Thoracic aorta (tissue), 2 donors: ENCODE measurements around the gene EGFLAM. TPM values are rescaled to one million over a fixed set of nuclear protein-coding genes. Genes with fewer than 3 reads are reported as not detected.

ENCODE experiments used
- ATAC-seq: fragments of 150-250 bp; one replicate; pipeline ENCODE4 v1.8.0; 2017; ENCODE audit warnings: low read depth; ENCODE audit not compliant: insufficient number of reproducible peaks, low FRiP score
- DNase-seq: peaks from one replicate; pipeline ENCODE4 v3.0.0-alpha.2; 2020; ENCODE audit warnings: low spot score
- H3K27ac ChIP-seq, 2 donors: fragments of 200-600 bp; sonication (generic); 1 replicate in 1 of 2; 2 replicates in 1 of 2; pipeline ENCODE4 v1.5.1; 2016; ENCODE audit warnings: mild to moderate bottlenecking in 2 of 2, moderate library complexity in 2 of 2
- H3K27me3 ChIP-seq: fragments of 200-600 bp; sonication (generic); replicated peaks from 2 replicates; pipeline ENCODE4 v1.6.0; 2016; ENCODE audit warnings: mild to moderate bottlenecking; ENCODE audit not compliant: insufficient read depth
- H3K36me3 ChIP-seq: fragments of 200-600 bp; sonication (generic); one replicate; pipeline ENCODE4 v1.5.1; 2016
- H3K4me1 ChIP-seq, 2 donors: fragments of 200-600 bp; sonication (generic); 1 replicate in 1 of 2; 2 replicates in 1 of 2; pipeline versions ENCODE4 v1.5.1 to v1.6.0; 2016; ENCODE audit warnings: low read depth in 2 of 2, mild to moderate bottlenecking in 1 of 2; ENCODE audit not compliant: control insufficient read depth in 1 of 2
- H3K4me3 ChIP-seq: fragments of 200-600 bp; sonication (generic); 2 replicates; pipeline ENCODE4 v1.5.1; 2016; ENCODE audit warnings: mild to moderate bottlenecking
- H3K9me3 ChIP-seq: fragments of 200-600 bp; sonication (generic); 2 replicates; pipeline ENCODE4 v1.5.1; 2016
- total RNA-seq, 2 donors: library from RNA; depleted of rRNA; stranded (reverse); fragments of >200 nt; gene quantifications; one replicate each; pipeline versions ENCODE4 v1.1.0 to v1.2.3, GENCODE V29; 2016
- TF ChIP-seq, protein P1 (sequence below): fragments of 200-600 bp; sonication (generic); IDR thresholded peaks from one replicate; pipeline ENCODE4 v1.5.1; 2019; ENCODE audit warnings: antibody characterized with exemption

EGFLAM gene
- total RNA-seq, 2 donors from 2014 or later, result 10.7 to 23.4 TPM

DNA sequence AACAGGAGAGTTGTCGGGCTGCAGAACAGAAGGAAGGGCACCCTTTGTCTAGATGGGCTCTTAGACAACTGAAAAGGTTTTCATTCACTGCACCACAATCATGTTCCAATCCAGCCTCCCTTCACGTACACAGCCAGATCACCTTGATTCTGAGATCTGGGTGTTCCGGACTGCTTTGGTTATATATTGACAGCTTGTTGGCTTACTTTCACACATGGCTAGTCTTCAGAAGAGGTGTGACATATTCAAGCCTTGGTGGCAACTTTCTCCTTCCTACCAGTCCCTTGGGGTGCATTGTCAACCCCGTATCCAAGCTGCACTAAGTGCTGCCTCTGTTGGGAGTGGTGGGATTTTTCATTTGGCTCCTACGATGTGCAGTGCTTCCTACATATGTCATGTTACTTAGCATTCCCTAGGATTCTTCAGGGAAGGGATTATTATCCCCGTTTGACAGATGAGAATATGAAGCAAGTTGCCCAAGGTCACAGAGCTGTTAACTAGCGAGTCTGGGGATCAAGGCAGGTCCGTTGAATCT lies 197.5 kb downstream of the EGFLAM start:
- TF ChIP-seq, protein P1, sequence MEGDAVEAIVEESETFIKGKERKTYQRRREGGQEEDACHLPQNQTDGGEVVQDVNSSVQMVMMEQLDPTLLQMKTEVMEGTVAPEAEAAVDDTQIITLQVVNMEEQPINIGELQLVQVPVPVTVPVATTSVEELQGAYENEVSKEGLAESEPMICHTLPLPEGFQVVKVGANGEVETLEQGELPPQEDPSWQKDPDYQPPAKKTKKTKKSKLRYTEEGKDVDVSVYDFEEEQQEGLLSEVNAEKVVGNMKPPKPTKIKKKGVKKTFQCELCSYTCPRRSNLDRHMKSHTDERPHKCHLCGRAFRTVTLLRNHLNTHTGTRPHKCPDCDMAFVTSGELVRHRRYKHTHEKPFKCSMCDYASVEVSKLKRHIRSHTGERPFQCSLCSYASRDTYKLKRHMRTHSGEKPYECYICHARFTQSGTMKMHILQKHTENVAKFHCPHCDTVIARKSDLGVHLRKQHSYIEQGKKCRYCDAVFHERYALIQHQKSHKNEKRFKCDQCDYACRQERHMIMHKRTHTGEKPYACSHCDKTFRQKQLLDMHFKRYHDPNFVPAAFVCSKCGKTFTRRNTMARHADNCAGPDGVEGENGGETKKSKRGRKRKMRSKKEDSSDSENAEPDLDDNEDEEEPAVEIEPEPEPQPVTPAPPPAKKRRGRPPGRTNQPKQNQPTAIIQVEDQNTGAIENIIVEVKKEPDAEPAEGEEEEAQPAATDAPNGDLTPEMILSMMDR, result no peak
- ATAC-seq (no peak), DNase-seq (no peak)
- Histone ChIP-seq H3K9me3 (no peaks in the 10 kb centered on the region), H3K4me1 (no peaks in the 10 kb centered on the region), H3K36me3 (no peaks in the 10 kb centered on the region), H3K4me3 (no peak overlapping the region), H3K27ac (no peak overlapping the region), H3K27me3 (no peaks in the 10 kb centered on the region)

DNA sequence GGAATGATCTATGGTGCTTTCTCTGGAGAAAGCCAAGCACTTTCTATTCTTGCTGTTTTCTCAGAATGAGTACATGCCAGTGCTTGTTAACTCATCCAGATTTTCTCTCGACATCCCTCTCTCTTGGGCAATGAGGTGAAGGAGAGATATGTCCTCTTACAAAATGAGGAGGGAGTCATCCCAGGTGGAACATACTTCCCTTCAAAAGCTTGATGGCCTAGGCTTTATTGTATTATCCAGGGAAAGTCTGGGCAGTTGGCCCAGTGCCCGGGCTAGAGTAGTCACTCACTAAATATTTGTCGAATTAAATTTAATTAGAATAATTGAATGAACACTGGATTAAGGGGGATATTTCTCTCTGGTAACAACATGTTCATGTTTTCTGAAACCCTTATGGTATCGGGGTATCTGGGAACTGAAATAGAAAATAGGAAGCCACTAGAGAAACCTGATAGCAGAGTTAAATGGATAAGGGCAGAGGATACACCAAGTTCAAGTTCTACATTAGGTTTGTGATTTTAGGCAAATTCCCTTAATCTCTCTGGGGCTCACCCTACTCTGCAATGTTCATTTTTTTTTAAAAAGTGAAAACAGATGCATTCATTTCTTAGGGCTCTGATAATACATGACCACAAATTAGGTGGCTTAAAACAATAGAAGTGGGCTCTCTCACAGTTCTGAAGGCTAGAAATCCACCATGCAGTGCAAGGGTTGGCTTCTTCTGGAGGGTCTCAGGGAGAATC lies 198.5 kb downstream of the EGFLAM start:
- Histone ChIP-seq H3K36me3 (no peaks in the 10 kb centered on the region), H3K4me3 (no peak overlapping the region), H3K27me3 (no peaks in the 10 kb centered on the region), H3K27ac (no peak overlapping the region), H3K9me3 (no peaks in the 10 kb centered on the region), H3K4me1 (no peaks in the 10 kb centered on the region)
- DNase-seq, result no peak
- TF ChIP-seq, protein P1, result no peak
- ATAC-seq, result no peak

DNA sequence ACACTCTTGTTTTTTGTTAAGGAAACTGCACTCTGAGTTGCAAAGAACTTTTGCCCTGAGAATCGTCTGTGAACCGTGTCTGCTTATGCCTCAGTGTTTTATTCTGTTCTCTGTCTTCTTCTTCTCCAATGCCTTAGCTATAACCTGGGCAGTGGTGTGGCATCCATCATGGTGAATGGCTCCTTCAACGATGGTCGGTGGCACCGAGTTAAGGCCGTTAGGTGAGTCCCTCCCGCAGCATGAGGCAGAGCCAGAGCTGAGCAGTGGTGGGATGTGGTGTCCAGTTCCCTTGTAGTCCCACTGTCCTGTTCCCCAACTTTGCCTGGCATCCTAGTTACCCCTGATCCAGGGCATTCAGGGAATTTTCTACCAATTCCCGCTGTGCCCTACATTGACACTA lies 199.8 kb downstream of the EGFLAM start:
- TF ChIP-seq, protein P1, result no peak
- no peak for DNase-seq
- no peak for ATAC-seq
- Histone ChIP-seq H3K4me1 (peaks cover 7 to 10% of the 10 kb centered on the region in 2 donors), H3K27me3 (no peaks in the 10 kb centered on the region), H3K27ac (no peak overlapping the region), H3K36me3 (no peaks in the 10 kb centered on the region), H3K4me3 (no peak overlapping the region), H3K9me3 (no peaks in the 10 kb centered on the region)

DNA sequence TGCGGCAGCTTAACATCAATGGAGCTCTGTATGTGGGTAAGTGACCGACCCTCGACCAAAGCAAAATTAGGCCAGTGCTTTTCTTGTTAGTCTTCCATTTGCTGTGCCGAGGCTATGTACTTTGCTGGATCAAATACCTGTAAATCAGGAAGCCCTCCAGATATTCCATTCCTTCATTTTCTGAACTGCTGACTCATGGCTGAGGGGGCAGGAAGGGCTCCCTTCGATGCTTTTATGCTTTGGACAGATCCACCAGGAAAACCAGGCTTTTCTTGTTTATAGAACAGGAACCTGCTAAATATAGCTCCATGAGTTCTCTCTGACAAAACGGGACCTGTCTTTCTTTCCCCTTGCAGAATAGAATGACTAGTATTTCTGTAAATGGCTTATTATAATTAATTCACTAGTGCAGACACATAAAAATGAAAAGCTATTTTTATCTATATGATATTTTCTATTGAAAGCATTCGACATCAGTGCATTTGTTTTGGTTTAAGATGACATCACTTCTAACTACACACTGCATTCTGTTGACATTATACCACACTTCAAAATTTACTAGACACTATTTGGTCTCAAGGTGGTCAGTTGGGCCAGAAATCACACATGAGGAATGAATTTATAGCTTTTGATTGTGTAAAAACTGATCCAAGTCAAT lies 204.7 kb downstream of the EGFLAM start:
- Histone ChIP-seq H3K36me3 (no peaks in the 10 kb centered on the region), H3K4me3 (no peak overlapping the region), H3K9me3 (no peaks in the 10 kb centered on the region), H3K27ac (peak overlapping the region; percentile 56 to 93), H3K27me3 (no peaks in the 10 kb centered on the region), H3K4me1 (peaks cover 42 to 57% of the 10 kb centered on the region in 2 donors)
- no peak for ATAC-seq
- DNase-seq, result no peak
- TF ChIP-seq, protein P1, result no peak
